PC-3 (cell line): ENCODE results near the gene TMEM18. TPM values are rescaled to one million over a fixed set of nuclear protein-coding genes. Genes with fewer than 3 reads are reported as not detected.

Experiments used
- ATAC-seq: fragments of 200-7000 bp; cut with Tn5 transposase; 2 replicates; pipeline ENCODE4 v1.9.1; 2020; ENCODE audit warnings: mild to moderate bottlenecking, moderate library complexity
- BruUV-seq: library from RNA; stranded (reverse); fragments of 400-500 nt; replicated peaks from 2 replicates; lab custom pipeline; 2021; lab: Mats Ljungman, UMichigan
- CTCF ChIA-PET: fragments of 300-600 bp; sonication (Branson Sonifier 250); formaldehyde crosslinking; loops from one replicate; lab custom pipeline; 2022; ENCODE audit warnings: antibody characterized with exemption; lab: Charles Lee
- POLR2A ChIA-PET: fragments of 300-600 bp; sonication (Branson Sonifier 250); formaldehyde crosslinking; loops from one replicate; lab custom pipeline; 2022; ENCODE audit warnings: antibody characterized with exemption; ENCODE audit not compliant: unreplicated experiment; lab: Charles Lee
- DNase-seq: peaks from one replicate; pipeline ENCODE4 v3.0.0-alpha.2; 2015
- H2AFZ ChIP-seq: fragments of 300-600 bp; sonication (generic); 2 replicates; pipeline ENCODE4 v1.6.0; 2016; ENCODE audit warnings: antibody characterized with exemption, low read length
- H3F3A ChIP-seq: fragments of 300-600 bp; sonication (generic); one replicate; pipeline ENCODE4 v1.6.0; 2017; ENCODE audit warnings: antibody characterized with exemption, low read length, control low read depth, mild to moderate bottlenecking; ENCODE audit not compliant: unreplicated experiment
- H3K27ac ChIP-seq: fragments of 300-600 bp; sonication (generic); 2 replicates; pipeline ENCODE4 v1.5.1; 2016; ENCODE audit warnings: mild to moderate bottlenecking, low read length
- H3K27me3 ChIP-seq: fragments of 300-600 bp; sonication (generic); 2 replicates; pipeline ENCODE4 v1.6.1; 2016; ENCODE audit warnings: low read length, mixed read lengths
- H3K36me3 ChIP-seq: fragments of 300-600 bp; sonication (generic); 2 replicates; pipeline ENCODE4 v1.6.1; 2016; ENCODE audit warnings: low read depth, mixed run types, low read length, mixed read lengths
- H3K4me1 ChIP-seq: fragments of 300-600 bp; sonication (generic); 2 replicates; pipeline ENCODE4 v1.5.1; 2016; ENCODE audit warnings: low read length; ENCODE audit not compliant: insufficient read depth
- H3K4me2 ChIP-seq: fragments of 300-600 bp; sonication (generic); 2 replicates; pipeline ENCODE4 v1.6.0; 2016; ENCODE audit warnings: low read length
- H3K4me3 ChIP-seq: fragments of 300-600 bp; sonication (generic); 2 replicates; pipeline ENCODE4 v1.5.1; 2016; ENCODE audit warnings: mild to moderate bottlenecking, low read length, mixed read lengths
- H3K79me2 ChIP-seq: fragments of 300-600 bp; sonication (generic); 2 replicates; pipeline ENCODE4 v1.6.1; 2017; ENCODE audit warnings: low read length, mixed read lengths
- H3K9ac ChIP-seq: fragments of 300-600 bp; sonication (generic); 2 replicates; pipeline ENCODE4 v1.6.0; 2016; ENCODE audit warnings: mild to moderate bottlenecking, low read length
- H3K9me2 ChIP-seq: fragments of 300-600 bp; sonication (generic); replicated peaks from 2 replicates; pipeline ENCODE4 v1.6.1; 2016; ENCODE audit warnings: mixed run types, low read length, mixed read lengths
- H3K9me3 ChIP-seq: fragments of 300-600 bp; sonication (generic); 2 replicates; pipeline ENCODE4 v1.6.1; 2016; ENCODE audit warnings: low read length, mixed read lengths
- H4K20me1 ChIP-seq: fragments of 300-600 bp; sonication (generic); 2 replicates; pipeline ENCODE4 v1.6.1; 2016; ENCODE audit warnings: low read length, mixed read lengths
- EZH2 ChIP-seq: fragments of 300-600 bp; sonication (generic); IDR thresholded peaks from one replicate; pipeline ENCODE4 v1.6.1; 2017; ENCODE audit warnings: antibody characterized with exemption, mild to moderate bottlenecking, low read length; ENCODE audit not compliant: unreplicated experiment
- EZH2phosphoT487 ChIP-seq: fragments of 300-600 bp; sonication (generic); IDR thresholded peaks from 2 replicates; pipeline ENCODE4 v1.6.1; 2018; ENCODE audit warnings: mild to moderate bottlenecking, antibody characterized with exemption, low read length, borderline replicate concordance
- intact Hi-C: fragments of 100-400 bp; cut with micrococcal nuclease; formaldehyde crosslinking; loops from 2 replicates; pipeline ENCODE4 v1.9.0; 2023
- total RNA-seq: library from RNA; depleted of rRNA; stranded (reverse); fragments of >200 nt; gene quantifications from 2 replicates; pipeline ENCODE4 v1.2.3, GENCODE V29; 2014
- TF ChIP-seq, protein P1 (sequence below): fragments of 300-600 bp; sonication (generic); conservative IDR thresholded peaks from 2 replicates; pipeline ENCODE4 v1.5.1; 2017; ENCODE audit warnings: antibody characterized with exemption, low read depth, mild to moderate bottlenecking, low read length

TMEM18 gene
- total RNA-seq, 1 experiment from 2014 or later = 25.5 TPM

GRCh38 chr2:641872-642815 lies 35.1 kb downstream of the TMEM18 start:
- no peak overlapping the region for H2AFZ ChIP-seq
- H3K9ac ChIP-seq = no peak overlapping the region
- TF ChIP-seq EZH2phosphoT487 (no peak), EZH2 (no peak)
- TF ChIP-seq, protein P1, sequence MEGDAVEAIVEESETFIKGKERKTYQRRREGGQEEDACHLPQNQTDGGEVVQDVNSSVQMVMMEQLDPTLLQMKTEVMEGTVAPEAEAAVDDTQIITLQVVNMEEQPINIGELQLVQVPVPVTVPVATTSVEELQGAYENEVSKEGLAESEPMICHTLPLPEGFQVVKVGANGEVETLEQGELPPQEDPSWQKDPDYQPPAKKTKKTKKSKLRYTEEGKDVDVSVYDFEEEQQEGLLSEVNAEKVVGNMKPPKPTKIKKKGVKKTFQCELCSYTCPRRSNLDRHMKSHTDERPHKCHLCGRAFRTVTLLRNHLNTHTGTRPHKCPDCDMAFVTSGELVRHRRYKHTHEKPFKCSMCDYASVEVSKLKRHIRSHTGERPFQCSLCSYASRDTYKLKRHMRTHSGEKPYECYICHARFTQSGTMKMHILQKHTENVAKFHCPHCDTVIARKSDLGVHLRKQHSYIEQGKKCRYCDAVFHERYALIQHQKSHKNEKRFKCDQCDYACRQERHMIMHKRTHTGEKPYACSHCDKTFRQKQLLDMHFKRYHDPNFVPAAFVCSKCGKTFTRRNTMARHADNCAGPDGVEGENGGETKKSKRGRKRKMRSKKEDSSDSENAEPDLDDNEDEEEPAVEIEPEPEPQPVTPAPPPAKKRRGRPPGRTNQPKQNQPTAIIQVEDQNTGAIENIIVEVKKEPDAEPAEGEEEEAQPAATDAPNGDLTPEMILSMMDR = no peak
- no peaks in the 10 kb centered on the region for H3K9me2 ChIP-seq
- H3F3A ChIP-seq = no peaks in the 10 kb centered on the region
- CTCF ChIA-PET = no interaction called here
- DNase-seq = peak; percentile 19
- no peaks in the 10 kb centered on the region for H3K79me2 ChIP-seq
- no TSS peak for BruUV-seq
- POLR2A ChIA-PET = no interaction called here
- H3K4me1 ChIP-seq = peaks cover 10% of the 10 kb centered on the region; the same call in 1 of the 2 replicates
- no peaks in the 10 kb centered on the region for H4K20me1 ChIP-seq
- H3K27ac ChIP-seq = no peak overlapping the region
- H3K9me3 ChIP-seq = no peaks in the 10 kb centered on the region
- H3K27me3 ChIP-seq = peaks cover 19% of the 10 kb centered on the region
- no peak for ATAC-seq
- no peak overlapping the region for H3K4me2 ChIP-seq
- intact Hi-C loops = no loop called here
- no peak overlapping the region for H3K4me3 ChIP-seq
- no peaks in the 10 kb centered on the region for H3K36me3 ChIP-seq

- Histone ChIP-seq H3K4me1 (peaks cover 11% of the 10 kb centered on the region; the same call in 1 of the 2 replicates), H2AFZ (no peak overlapping the region), H3K4me2 (no peak overlapping the region), H4K20me1 (no peaks in the 10 kb centered on the region), H3K36me3 (no peaks in the 10 kb centered on the region), H3K9me2 (no peaks in the 10 kb centered on the region), H3K27ac (no peak overlapping the region), H3F3A (no peaks in the 10 kb centered on the region), H3K27me3 (peaks cover 18% of the 10 kb centered on the region), H3K4me3 (no peak overlapping the region), H3K9me3 (no peaks in the 10 kb centered on the region), H3K9ac (no peak overlapping the region), H3K79me2 (no peaks in the 10 kb centered on the region)
- DNase-seq (no peak), ATAC-seq (no peak)
- intact Hi-C loops = no loop called here
- POLR2A ChIA-PET = no interaction called here
- no TSS peak for BruUV-seq
- CTCF ChIA-PET = no interaction called here
- TF ChIP-seq EZH2 = no peak
- no peak for TF ChIP-seq EZH2phosphoT487
- TF ChIP-seq, protein P1 = no peak
Observed at GRCh38 chr2:641164-641871, 35.9 kb downstream of the TMEM18 start.
